ENCODE data around the gene SPTBN4.

DNA sequence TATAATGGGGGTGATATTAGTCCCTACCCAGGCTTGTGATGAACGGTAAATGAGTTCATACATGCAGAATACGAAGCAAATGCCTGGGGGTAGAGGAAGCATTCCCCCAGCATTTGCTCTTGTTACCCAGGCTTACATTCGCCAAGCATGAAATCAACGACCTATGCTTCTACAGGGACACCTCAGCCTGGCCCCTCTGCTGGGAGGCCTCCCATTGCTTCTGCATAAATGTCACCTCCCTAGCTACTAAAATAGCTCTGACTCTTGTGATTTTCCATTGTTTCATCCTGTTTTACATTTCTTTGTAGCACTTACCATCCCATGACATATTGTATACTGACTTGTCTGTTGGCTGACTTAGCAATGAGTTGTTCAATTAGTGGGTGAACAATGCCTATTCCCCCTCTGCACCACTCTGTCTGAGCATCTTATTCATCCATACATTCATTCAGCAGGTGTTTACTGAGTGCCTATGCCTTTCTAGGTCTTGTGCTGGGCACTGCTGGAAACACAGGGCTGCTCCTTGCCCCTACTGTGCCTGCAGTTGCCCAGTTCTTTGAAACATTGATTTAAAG, 47.0 kb downstream of the SPTBN4 start:
- TF ChIP-seq, protein P1, sequence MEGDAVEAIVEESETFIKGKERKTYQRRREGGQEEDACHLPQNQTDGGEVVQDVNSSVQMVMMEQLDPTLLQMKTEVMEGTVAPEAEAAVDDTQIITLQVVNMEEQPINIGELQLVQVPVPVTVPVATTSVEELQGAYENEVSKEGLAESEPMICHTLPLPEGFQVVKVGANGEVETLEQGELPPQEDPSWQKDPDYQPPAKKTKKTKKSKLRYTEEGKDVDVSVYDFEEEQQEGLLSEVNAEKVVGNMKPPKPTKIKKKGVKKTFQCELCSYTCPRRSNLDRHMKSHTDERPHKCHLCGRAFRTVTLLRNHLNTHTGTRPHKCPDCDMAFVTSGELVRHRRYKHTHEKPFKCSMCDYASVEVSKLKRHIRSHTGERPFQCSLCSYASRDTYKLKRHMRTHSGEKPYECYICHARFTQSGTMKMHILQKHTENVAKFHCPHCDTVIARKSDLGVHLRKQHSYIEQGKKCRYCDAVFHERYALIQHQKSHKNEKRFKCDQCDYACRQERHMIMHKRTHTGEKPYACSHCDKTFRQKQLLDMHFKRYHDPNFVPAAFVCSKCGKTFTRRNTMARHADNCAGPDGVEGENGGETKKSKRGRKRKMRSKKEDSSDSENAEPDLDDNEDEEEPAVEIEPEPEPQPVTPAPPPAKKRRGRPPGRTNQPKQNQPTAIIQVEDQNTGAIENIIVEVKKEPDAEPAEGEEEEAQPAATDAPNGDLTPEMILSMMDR (IDR thresholded peaks at IDR 0.05; ENCODE audit: low read length) = no peak
- no peak for TF ChIP-seq EZH2 (IDR thresholded peaks at IDR 0.05; ENCODE audit: borderline replicate concordance, low read length)

Data from OCI-LY1 (cell line).